NCI-H187 (cell line): ENCODE measurements around the gene MBD3L2.
"Not testable (repeated sequence)": the region's sequence is repeated elsewhere in the genome, so short reads cannot be mapped to it uniquely, and the experiment has no call there.

Experiments used
- DNase-seq, 2 experiments: peaks; one replicate each; lab custom pipeline; 2025; lab: John Stamatoyannopoulos, UW

MBD3L2 gene

DNA sequence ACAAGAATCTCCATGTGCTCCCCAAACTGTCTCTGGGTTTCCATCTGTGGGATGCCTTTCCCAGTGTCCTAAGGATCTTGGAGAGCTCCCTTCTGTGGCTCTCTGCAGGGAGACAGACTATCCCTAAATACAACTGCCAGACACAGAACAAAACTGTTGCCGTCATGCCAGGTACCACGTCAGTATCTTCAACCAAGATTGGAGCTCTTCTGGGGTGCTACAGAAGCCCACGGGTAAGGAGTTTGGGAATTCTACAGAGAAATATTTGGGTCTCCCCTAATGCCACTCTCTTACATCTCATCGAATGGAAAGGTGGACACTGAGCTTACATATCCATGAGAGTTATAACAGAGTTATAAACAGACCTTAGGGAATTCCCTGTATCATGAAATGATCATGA, 14.2 kb downstream of the MBD3L2 start:
- DNase-seq: no peak

- DNase-seq: no peak
Observed at GRCh38 chr19:7063764-7064418, 14.8 kb downstream of the MBD3L2 start.

- DNase-seq: not testable (repeated sequence)
Observed at GRCh38 chr19:7067122-7067521, 18.0 kb downstream of the MBD3L2 start.

DNA sequence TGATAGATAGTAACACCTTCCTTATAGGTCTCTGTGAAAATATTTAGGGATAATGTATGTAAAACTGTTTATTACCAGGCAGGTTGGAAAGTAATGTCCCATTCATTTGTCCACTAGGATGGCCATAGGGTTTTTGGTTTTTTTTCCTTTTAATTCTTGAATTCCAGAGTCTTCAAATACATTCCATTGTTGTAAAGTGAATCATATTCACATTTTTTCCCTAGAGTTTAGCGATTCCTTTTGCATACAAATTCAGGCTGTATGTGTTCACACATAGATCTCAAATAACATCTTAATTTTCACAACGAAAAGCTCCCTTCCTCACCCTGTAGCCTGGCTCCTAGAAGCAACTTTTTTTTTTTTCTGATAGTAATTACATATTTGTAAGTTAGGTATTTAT, 18.6 kb downstream of the MBD3L2 start:
- DNase-seq: no peak

GRCh38 chr19:7068599-7068998, 19.5 kb downstream of the MBD3L2 start:
- DNase-seq: no peak

- peak; percentile 79 to 82 for DNase-seq
Observed at GRCh38 chr19:7069042-7069903, 20.2 kb downstream of the MBD3L2 start, which contains the start of gene ZNF557. TSS of gene ZNF557 (plus strand) at chr19:7069703. CDS start at chr19:7075075, 5,372 bp downstream.

- DNase-seq: no peak
Observed at GRCh38 chr19:7069904-7070226, 20.7 kb downstream of the MBD3L2 start.

GRCh38 chr19:7072541-7072940, 23.4 kb downstream of the MBD3L2 start:
- no peak for DNase-seq

- DNase-seq: no peak
Observed at GRCh38 chr19:7074705-7075282, 25.7 kb downstream of the MBD3L2 start.

GRCh38 chr19:7076151-7076550, 27.0 kb downstream of the MBD3L2 start:
- no peak for DNase-seq

DNA sequence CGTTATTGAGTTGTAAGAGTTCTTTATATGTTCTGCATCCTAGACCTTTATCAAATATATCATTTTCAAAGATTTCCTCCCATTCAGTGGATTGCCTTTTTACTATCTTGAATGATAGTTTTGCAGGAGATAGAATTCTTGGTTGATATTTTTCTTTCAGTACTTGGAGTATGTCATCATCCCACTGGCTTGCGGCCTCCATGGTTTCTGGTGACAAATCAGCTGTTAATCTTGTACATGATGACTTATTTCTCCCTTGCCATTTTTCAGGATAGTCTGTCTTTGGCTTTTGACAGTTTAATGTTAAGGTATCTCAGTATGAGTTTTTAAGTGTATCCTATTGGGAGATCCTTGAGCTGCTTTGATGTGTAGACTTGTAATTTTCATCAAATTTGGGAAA, 28.9 kb downstream of the MBD3L2 start:
- no peak for DNase-seq

DNA sequence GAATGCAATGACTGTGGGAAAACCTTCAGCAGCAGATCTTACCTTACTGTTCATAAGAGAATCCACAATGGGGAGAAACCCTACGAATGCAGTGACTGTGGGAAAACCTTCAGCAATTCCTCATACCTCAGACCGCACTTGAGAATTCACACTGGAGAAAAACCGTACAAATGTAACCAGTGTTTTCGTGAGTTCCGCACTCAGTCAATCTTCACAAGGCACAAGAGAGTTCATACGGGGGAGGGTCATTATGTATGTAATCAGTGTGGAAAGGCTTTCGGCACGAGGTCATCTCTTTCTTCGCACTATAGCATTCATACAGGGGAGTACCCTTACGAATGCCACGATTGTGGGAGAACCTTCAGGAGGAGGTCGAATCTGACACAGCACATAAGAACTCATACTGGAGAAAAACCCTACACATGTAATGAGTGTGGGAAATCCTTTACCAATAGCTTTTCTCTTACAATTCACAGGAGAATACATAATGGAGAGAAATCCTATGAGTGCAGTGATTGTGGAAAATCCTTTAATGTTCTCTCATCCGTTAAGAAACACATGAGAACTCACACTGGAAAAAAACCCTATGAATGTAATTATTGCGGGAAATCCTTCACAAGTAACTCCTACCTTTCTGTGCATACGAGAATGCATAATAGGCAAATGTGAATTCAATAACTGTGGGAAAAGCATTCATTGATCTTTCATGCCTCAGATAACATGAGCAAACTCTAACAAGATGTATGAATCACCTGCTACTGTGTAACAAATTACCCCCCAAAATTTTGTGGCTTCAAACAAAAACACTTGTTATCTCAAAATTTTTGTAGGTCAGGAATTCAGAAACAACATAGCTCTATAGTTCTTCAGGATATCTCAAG, 34.2 kb downstream of the MBD3L2 start:
- DNase-seq: no peak

GRCh38 chr19:7088999-7089398, 39.9 kb downstream of the MBD3L2 start:
- no peak for DNase-seq

DNA sequence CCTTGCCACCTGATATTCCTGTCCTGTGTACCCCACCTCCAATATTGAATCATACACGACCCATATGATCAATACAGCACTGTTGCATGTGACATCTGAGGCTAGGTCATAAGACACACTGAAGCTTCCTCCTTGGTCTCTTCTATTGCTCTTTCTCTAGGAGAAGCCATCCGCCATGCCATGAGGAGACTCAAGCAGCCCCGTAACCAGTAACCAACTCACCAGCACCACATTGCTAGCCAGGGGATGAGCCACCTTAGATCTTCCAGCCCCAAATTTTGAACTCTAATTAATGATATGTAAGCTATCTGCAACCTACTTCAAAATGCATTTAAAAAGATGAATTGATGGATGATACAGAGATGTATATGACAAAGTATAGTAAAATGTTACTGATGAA, 49.0 kb downstream of the MBD3L2 start:
- DNase-seq: no peak

DNA sequence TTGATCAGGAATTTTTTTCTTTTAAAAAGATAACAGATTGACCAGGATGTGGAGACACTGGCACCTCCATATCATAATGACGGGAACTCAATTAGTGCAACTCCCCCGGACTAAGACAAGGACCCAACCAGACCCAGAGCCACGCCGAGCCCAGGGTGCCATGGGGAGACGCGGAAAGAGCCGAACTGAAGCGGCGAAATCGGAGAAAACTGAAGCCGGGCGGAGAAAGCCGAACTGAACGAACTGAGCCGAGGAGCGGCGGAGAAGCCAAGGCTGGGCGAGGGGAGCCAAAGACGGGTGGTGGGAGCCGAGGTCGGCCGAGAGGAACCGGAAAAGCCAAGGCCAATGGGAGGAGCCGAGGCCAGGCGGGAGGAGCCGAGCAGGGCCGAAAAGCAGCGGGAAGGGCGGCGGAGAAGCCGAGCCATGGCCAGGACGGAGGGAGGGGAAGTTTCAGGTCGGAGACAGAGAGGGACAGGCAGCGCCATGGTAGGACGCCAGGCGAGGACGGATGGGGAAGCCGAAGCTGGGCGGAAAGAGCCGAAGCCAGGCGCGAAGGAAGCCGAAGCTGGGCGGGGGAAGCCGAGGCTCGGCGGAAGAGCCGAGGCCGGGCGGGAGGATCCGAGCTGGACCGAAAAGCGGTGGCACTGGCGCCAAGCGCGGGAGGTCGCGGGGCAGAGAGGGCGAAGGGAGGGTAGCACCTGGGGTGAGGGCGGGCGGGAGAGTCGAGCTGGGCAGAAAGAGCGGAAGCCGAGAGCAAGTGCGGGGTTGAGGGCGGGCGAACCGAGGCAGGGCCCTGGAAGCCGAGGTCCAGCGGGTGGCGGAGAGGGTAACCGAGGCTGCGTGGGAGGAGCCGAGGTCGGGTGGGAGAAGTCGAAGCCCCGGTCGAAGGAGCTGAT, 49.8 kb downstream of the MBD3L2 start:
- peak; percentile 70 to 76 for DNase-seq

DNA sequence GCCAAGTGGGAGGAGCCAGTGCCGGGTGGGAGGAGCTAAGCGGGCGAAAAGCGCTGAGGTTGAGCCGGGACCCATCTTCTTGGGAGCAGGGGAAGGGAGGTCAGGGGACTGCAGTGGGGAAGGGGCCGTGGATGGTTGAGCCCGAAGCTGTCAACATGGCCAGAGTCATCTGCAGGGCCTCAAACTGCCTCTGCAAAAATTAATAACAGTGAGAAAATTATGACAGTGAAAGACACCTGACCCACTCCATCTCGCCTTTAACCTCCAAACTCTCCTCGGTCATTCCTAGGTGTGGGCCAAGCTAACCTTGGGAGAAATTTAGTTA, 50.4 kb downstream of the MBD3L2 start:
- no peak for DNase-seq
